Naive thymus-derived CD4-positive, alpha-beta T cell (primary cell): ENCODE data around the gene APH1B. TPM values are rescaled to one million over a fixed set of nuclear protein-coding genes. Genes with fewer than 3 reads are reported as not detected.
A peak's percentile ranks its signal among the peaks of the same experiment; 100 is the strongest.

Experiments
- ATAC-seq: fragments of 150-1000 bp; cut with Tn5 transposase; 2 replicates; pipeline ENCODE4 v1.10.0; 2021; ENCODE audit warnings: mild to moderate bottlenecking, moderate library complexity
- CTCF ChIA-PET: fragments of 350-600 bp; sonication (Branson Sonifier 250); formaldehyde crosslinking; loops from one replicate; lab custom pipeline; 2021; ENCODE audit warnings: antibody characterized with exemption; lab: Charles Lee
- POLR2A ChIA-PET: fragments of 350-600 bp; sonication (Branson Sonifier 250); formaldehyde crosslinking; loops from one replicate; lab custom pipeline; 2021; ENCODE audit warnings: antibody characterized with exemption, inconsistent platforms; lab: Charles Lee
- DNase-seq, 9 donors: peaks; one replicate each; pipeline versions ENCODE4 v3.0.0 to v3.0.0-alpha.2; 2020 to 2022; ENCODE audit warnings: mixed read lengths in 1 of 9
- H3K27ac ChIP-seq: one replicate; pipeline ENCODE4 v1.7.0; 2013; ENCODE audit warnings: mild to moderate bottlenecking, low read depth, low read length, moderate library complexity
- H3K27me3 ChIP-seq, 2 donors: one replicate each; pipeline ENCODE4 v1.7.0; 2013; ENCODE audit warnings: low read length in 2 of 2, mild to moderate bottlenecking in 2 of 2, moderate library complexity in 2 of 2; ENCODE audit not compliant: control insufficient read depth in 2 of 2, insufficient read depth in 2 of 2
- H3K36me3 ChIP-seq, 3 experiments: 1 replicate in 2 of 3; 2 replicates in 1 of 3; pipeline ENCODE4 v1.7.0; 2013; ENCODE audit warnings: low read length in 3 of 3, mild to moderate bottlenecking in 3 of 3, moderate library complexity in 1 of 3; ENCODE audit not compliant: insufficient read depth in 3 of 3, control insufficient read depth in 2 of 3
- H3K4me1 ChIP-seq, 2 donors: one replicate each; pipeline ENCODE4 v1.7.0; 2013; ENCODE audit warnings: low read length in 2 of 2, mild to moderate bottlenecking in 2 of 2, moderate library complexity in 1 of 2; ENCODE audit not compliant: control insufficient read depth in 2 of 2, insufficient read depth in 2 of 2
- H3K4me3 ChIP-seq: 2 replicates; pipeline ENCODE4 v1.7.0; 2013; ENCODE audit warnings: mild to moderate bottlenecking, low read length
- H3K9me3 ChIP-seq, 3 experiments: 1 replicate in 2 of 3; 2 replicates in 1 of 3; pipeline ENCODE4 v1.7.0; 2013; ENCODE audit warnings: low read length in 3 of 3; ENCODE audit not compliant: control insufficient read depth in 2 of 3
- H3K27ac Mint-ChIP-seq, 9 donors: one replicate each; pipeline ENCODE4 v1.8.0; 2020 to 2022; ENCODE audit warnings: mixed read lengths in 9 of 9, mild to moderate bottlenecking in 8 of 9, moderate library complexity in 5 of 9, inconsistent platforms in 2 of 9
- H3K27me3 Mint-ChIP-seq, 5 donors: one replicate each; pipeline ENCODE4 v1.8.0; 2021 to 2022; ENCODE audit warnings: mixed read lengths in 5 of 5, mild to moderate bottlenecking in 1 of 5
- H3K36me3 Mint-ChIP-seq, 5 donors: one replicate each; pipeline ENCODE4 v1.8.0; 2020 to 2022; ENCODE audit warnings: mixed read lengths in 5 of 5, mild to moderate bottlenecking in 3 of 5, inconsistent platforms in 1 of 5
- H3K4me1 Mint-ChIP-seq, 7 donors: one replicate each; pipeline ENCODE4 v1.8.0; 2020 to 2022; ENCODE audit warnings: mixed read lengths in 7 of 7, mild to moderate bottlenecking in 3 of 7, inconsistent platforms in 1 of 7
- H3K4me3 Mint-ChIP-seq, 10 donors: one replicate each; pipeline ENCODE4 v1.8.0; 2020 to 2022; ENCODE audit warnings: mild to moderate bottlenecking in 10 of 10, mixed read lengths in 10 of 10, moderate library complexity in 6 of 10, inconsistent platforms in 2 of 10
- H3K9me3 Mint-ChIP-seq, 11 donors: one replicate each; pipeline ENCODE4 v1.8.0; 2020 to 2022; ENCODE audit warnings: mixed read lengths in 11 of 11, mild to moderate bottlenecking in 4 of 11, inconsistent platforms in 1 of 11, moderate library complexity in 1 of 11
- intact Hi-C, 2 donors: fragments of 100-400 bp; cut with micrococcal nuclease; formaldehyde crosslinking; loops; one replicate each; pipeline ENCODE4 v1.15.1; 2023
- polyA plus RNA-seq, 2 donors: library from polyadenylated mRNA; unstranded; fragments of 300-500 nt; fragmentation: Illumina TruSeq; gene quantifications; one replicate each; pipeline ENCODE4 v1.2.3, GENCODE V29; 2021
- total RNA-seq, 6 experiments: library from RNA in 5 of 6; stranded (reverse) in 5 of 6; gene quantifications; 1 replicate in 5 of 6; 2 replicates in 1 of 6; pipeline ENCODE4 v1.2.3 and lab custom pipeline; 2021 to 2026

APH1B gene
- total and polyA plus RNA-seq, 7 experiments from 2014 or later, result 9.9 to 29.9 (median 17.3) TPM

DNA sequence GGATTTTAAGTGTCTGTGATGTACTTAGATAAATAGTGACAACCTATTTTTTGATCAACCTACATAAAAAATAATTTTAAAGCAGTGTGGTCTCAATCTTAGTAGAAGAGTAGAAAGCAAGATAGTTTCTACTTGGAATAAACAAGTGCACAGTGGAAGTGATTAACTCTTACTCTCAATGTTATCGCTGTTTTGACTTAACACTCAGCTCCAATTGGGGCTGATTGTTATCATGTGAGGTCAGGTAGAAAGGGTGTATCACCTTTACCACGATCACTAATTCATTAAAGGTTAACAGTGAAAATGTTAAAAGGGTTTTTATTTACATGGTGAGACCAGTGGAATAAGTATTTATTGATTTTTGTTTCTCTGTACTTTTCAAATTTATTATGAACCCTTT, 22.4 kb upstream of the APH1B start:
- Histone ChIP-seq H3K27me3 (no peaks in the 10 kb centered on the region), H3K9me3 (no peaks in the 10 kb centered on the region), H3K4me3 (no peak overlapping the region), H3K27ac (no peak overlapping the region), H3K36me3 (peaks cover 4 to 54% (median 12%) of the 10 kb centered on the region in 3 experiments), H3K4me1 (no peaks in the 10 kb centered on the region)
- H3K36me3 Mint-ChIP-seq, result peaks cover 0 to 44% (median 13%) of the 10 kb centered on the region in 5 donors
- intact Hi-C loops, result no loop called here
- no peaks in the 10 kb centered on the region for H3K27me3 Mint-ChIP-seq
- H3K27ac Mint-ChIP-seq, result peak overlapping the region in 2 of 9 donors; percentile 45 to 56
- H3K4me3 Mint-ChIP-seq, result no peak overlapping the region
- ATAC-seq (no peak), DNase-seq (no peak)
- ChIA-PET POLR2A (interaction anchor here (1.8 kb wide), 1 partner anchor 63 kb away, joined by 7 read pairs; no protein-coding TSS in a partner anchor), CTCF (interaction anchor here (0.7 kb wide), 1 partner anchor 85 kb away, joined by 3 read pairs; no protein-coding TSS in a partner anchor)
- peaks cover 0 to 24% (median 15%) of the 10 kb centered on the region in 7 donors for H3K4me1 Mint-ChIP-seq
- no peaks in the 10 kb centered on the region for H3K9me3 Mint-ChIP-seq

DNA sequence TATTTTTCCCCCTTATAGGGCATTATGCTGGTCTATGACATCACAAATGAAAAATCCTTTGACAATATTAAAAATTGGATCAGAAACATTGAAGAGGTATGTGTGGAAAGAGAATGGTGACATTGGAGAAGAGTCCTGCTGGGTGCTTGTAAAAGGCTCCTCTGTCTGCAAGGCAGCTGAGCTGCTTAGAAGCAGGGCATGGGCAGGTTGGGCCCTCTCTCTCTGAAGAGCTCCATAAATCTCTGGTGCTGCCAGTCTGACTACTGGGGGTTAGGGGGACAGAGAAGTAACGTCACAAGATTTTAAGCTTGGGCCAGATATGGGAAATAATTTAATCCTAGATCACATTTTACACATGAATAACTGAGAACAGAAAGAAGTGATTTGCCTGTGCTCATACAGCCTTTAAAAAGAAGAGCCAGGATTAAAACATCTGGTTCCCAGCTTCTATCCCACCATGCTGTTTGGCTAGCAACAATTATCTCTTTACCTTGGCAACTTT, 21.9 kb upstream of the APH1B start:
- peak overlapping the region in 1 of 9 donors; percentile 56 for H3K27ac Mint-ChIP-seq
- H3K4me1 Mint-ChIP-seq, result peaks cover 0 to 24% (median 10%) of the 10 kb centered on the region in 7 donors
- ChIA-PET POLR2A (interaction anchor here (1.8 kb wide), 1 partner anchor 64 kb away, joined by 7 read pairs; no protein-coding TSS in a partner anchor), CTCF (no interaction called here)
- Histone ChIP-seq H3K27me3 (no peaks in the 10 kb centered on the region), H3K9me3 (no peaks in the 10 kb centered on the region), H3K4me3 (no peak overlapping the region), H3K4me1 (no peaks in the 10 kb centered on the region), H3K27ac (no peak overlapping the region), H3K36me3 (peaks cover 6 to 52% (median 18%) of the 10 kb centered on the region in 3 experiments)
- H3K36me3 Mint-ChIP-seq, result peaks cover 0 to 43% (median 17%) of the 10 kb centered on the region in 5 donors
- no peak for DNase-seq
- no peak overlapping the region for H3K4me3 Mint-ChIP-seq
- no peak for ATAC-seq
- no peaks in the 10 kb centered on the region for H3K27me3 Mint-ChIP-seq
- H3K9me3 Mint-ChIP-seq, result no peaks in the 10 kb centered on the region
- intact Hi-C loops, result no loop called here

DNA sequence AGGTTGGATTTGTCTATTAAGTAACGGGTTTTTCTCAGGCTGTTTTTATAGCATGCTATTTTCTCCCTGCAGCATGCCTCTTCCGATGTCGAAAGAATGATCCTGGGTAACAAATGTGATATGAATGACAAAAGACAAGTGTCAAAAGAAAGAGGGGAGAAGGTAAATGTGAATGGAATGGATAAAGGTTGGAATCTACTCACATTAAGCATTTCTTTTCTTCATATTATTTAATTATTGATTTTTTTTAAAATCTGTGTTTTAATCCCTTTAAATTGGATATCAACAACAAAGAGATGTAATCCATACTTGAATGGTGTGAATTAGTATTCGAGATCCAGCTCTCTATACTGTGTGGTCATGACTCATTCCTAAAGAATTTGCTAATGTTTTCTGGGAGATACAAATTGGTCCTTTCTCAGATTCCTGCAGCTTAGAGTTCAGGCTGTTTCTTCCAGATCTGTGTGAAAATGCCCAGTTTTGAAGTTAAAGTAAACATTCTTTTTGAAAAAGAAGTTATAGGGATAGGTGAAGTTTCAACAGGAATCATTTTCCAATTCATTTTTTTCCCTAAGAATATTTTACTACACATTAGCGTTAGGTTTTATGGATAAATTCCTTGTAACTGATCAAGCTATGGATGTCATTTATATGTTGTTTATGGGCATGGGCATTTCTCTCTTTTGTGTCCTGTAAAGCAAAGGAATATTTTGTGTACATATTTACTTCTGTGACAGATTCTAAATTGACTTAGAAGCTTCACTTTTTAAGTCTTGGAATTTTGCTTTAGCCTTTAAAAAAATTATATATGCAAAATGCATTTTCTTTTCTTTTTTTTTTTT, 20.8 kb upstream of the APH1B start:
- Mint-ChIP-seq H3K4me3 (no peak overlapping the region), H3K4me1 (peaks cover 0 to 18% (median 10%) of the 10 kb centered on the region in 7 donors), H3K36me3 (peaks cover 3 to 43% (median 21%) of the 10 kb centered on the region in 5 donors), H3K27ac (peak overlapping the region in 4 of 9 donors; percentile 36 to 73 (median 52)), H3K27me3 (no peaks in the 10 kb centered on the region), H3K9me3 (no peaks in the 10 kb centered on the region)
- no peak overlapping the region for H3K27ac ChIP-seq
- H3K4me1 ChIP-seq, result no peaks in the 10 kb centered on the region
- ChIA-PET CTCF (interaction anchor here (0.5 to 0.7 kb wide), 2 partner anchors 12 to 22 kb away, joined by 3 to 5 read pairs; no protein-coding TSS in a partner anchor), POLR2A (interaction anchor here (1.8 kb wide), 1 partner anchor 65 kb away, joined by 7 read pairs; no protein-coding TSS in a partner anchor)
- H3K4me3 ChIP-seq, result no peak overlapping the region
- H3K9me3 ChIP-seq, result no peaks in the 10 kb centered on the region
- intact Hi-C loops, result no loop called here
- DNase-seq (no peak), ATAC-seq (no peak)
- H3K36me3 ChIP-seq, result peaks cover 6 to 53% (median 21%) of the 10 kb centered on the region in 3 experiments
- no peaks in the 10 kb centered on the region for H3K27me3 ChIP-seq

DNA sequence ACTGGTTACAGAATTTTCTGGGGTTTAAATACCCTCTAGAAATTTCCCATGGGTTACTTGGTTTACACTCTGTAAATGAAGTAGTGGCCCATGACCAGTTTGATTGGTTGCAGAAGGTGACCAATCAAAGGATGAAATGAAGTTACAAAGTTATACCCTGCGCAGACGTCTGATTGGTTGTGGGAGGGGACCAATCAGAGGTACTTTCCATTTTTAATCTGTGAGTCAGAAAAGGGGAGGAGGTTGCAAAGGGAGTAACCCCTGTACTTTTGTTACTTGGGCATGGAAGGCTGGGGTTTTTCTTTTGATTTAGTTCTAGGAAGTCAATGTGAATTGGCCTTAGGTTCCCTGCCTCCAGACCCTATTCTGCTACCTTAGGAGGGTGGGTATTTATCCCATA, 18.7 kb upstream of the APH1B start:
- peak overlapping the region in 1 of 9 donors; percentile 57 for H3K27ac Mint-ChIP-seq

DNA sequence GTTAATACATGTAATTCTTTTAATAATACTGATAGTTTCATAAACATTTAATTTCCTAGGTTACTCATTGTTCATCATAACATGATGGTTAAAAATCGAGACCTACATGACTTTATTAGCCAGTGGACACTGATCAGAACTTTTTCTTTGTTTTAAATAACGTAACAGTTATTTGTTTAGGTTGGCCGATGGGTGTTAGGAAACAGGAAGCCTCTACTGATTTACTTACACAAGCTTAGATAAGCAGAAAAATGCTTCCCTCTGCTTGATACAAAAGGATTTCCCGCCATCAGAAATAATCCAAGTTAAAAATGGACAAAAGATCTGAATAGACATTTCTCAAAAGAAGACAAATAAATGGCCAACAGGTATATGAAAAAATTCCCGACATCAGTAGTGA, 16.6 kb upstream of the APH1B start:
- no peaks in the 10 kb centered on the region for H3K9me3 Mint-ChIP-seq
- ChIA-PET POLR2A (interaction anchor here (0.8 to 1.5 kb wide), 3 partner anchors 13 to 69 kb away, joined by 3 to 5 read pairs (median 4); no protein-coding TSS in a partner anchor), CTCF (interaction anchor here (0.7 to 1.3 kb wide), 2 partner anchors 70 to 1573 kb away, joined by 3 to 5 read pairs; no protein-coding TSS in a partner anchor)
- no peaks in the 10 kb centered on the region for H3K4me1 ChIP-seq
- H3K27ac Mint-ChIP-seq, result peak overlapping the region in 2 of 9 donors; percentile 0 to 28
- no peak for ATAC-seq
- peaks cover 0 to 6% (median 0%) of the 10 kb centered on the region in 7 donors for H3K4me1 Mint-ChIP-seq
- DNase-seq, result no peak
- H3K27ac ChIP-seq, result no peak overlapping the region
- intact Hi-C loops, result loop anchor here in 1 of 2 donors (5.0 kb wide), 1 partner anchor 33 kb away; no protein-coding TSS in a partner anchor
- H3K9me3 ChIP-seq, result no peaks in the 10 kb centered on the region
- H3K4me3 ChIP-seq, result no peak overlapping the region
- no peak overlapping the region for H3K4me3 Mint-ChIP-seq
- peaks cover 13 to 52% (median 27%) of the 10 kb centered on the region in 5 donors for H3K36me3 Mint-ChIP-seq
- H3K27me3 ChIP-seq, result no peaks in the 10 kb centered on the region
- peaks cover 6 to 55% (median 21%) of the 10 kb centered on the region in 3 experiments for H3K36me3 ChIP-seq
- H3K27me3 Mint-ChIP-seq, result no peaks in the 10 kb centered on the region

More for the DNA sequence above, 18.7 kb upstream of the APH1B start:
- Mint-ChIP-seq H3K9me3 (no peaks in the 10 kb centered on the region), H3K27me3 (no peaks in the 10 kb centered on the region), H3K4me3 (no peak overlapping the region), H3K4me1 (peaks cover 0 to 14% (median 7%) of the 10 kb centered on the region in 7 donors), H3K36me3 (peaks cover 10 to 50% (median 19%) of the 10 kb centered on the region in 5 donors)
- intact Hi-C loops, result no loop called here
- DNase-seq (no peak), ATAC-seq (no peak)
- CTCF ChIA-PET, result no interaction called here
- no peaks in the 10 kb centered on the region for H3K4me1 ChIP-seq
- no peaks in the 10 kb centered on the region for H3K27me3 ChIP-seq
- POLR2A ChIA-PET, result no interaction called here
- H3K27ac ChIP-seq, result no peak overlapping the region
- H3K9me3 ChIP-seq, result no peaks in the 10 kb centered on the region
- H3K4me3 ChIP-seq, result no peak overlapping the region
- H3K36me3 ChIP-seq, result peaks cover 6 to 54% (median 21%) of the 10 kb centered on the region in 3 experiments

DNA sequence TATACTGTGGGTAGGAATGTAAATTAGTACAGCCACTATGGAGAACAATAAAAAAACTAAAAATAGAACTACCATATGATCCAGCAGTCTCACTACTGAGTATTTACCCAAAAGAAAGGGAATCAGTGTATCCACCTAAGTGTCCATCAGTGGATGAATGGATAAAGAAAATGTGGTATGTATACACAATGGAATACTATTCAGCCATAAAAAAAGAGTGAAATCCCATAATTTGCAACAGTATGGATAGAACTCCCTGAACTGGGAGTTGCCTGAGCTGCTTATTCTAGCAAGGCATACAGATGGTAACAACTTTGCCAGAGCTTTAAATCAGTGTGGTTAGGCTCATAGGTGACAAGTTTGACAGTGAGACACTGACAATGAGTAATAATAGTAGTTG, 16.1 kb upstream of the APH1B start:
- ATAC-seq, result no peak
- no peaks in the 10 kb centered on the region for H3K9me3 ChIP-seq
- H3K27ac ChIP-seq, result no peak overlapping the region
- peaks cover 6 to 51% (median 21%) of the 10 kb centered on the region in 3 experiments for H3K36me3 ChIP-seq
- no peaks in the 10 kb centered on the region for H3K4me1 ChIP-seq
- Mint-ChIP-seq H3K4me3 (no peak overlapping the region), H3K4me1 (peaks cover 0 to 6% (median 0%) of the 10 kb centered on the region in 7 donors), H3K9me3 (no peaks in the 10 kb centered on the region), H3K27ac (peak overlapping the region in 4 of 9 donors; percentile 22 to 71 (median 44)), H3K36me3 (peaks cover 13 to 47% (median 30%) of the 10 kb centered on the region in 5 donors), H3K27me3 (no peaks in the 10 kb centered on the region)
- ChIA-PET CTCF (interaction anchor here (0.7 to 1.3 kb wide), 2 partner anchors 70 to 1572 kb away, joined by 3 to 5 read pairs; no protein-coding TSS in a partner anchor), POLR2A (interaction anchor here (0.6 to 1.5 kb wide), 4 partner anchors 11 to 69 kb away, joined by 3 to 5 read pairs (median 4); no protein-coding TSS in a partner anchor)
- intact Hi-C loops, result loop anchor here in 1 of 2 donors (5.0 kb wide), 1 partner anchor 34 kb away; no protein-coding TSS in a partner anchor
- H3K27me3 ChIP-seq, result no peaks in the 10 kb centered on the region
- no peak overlapping the region for H3K4me3 ChIP-seq
- DNase-seq, result no peak
